ENCODE results near the gene EPG5. TPM values are rescaled to one million over a fixed set of nuclear protein-coding genes. Genes with fewer than 3 reads are reported as not detected.

EPG5 gene
- polyA plus RNA-seq, 1 donor from 2014 or later = 18.0 TPM

GRCh38 chr18:45957100-45957499 is 10.0 kb downstream of the EPG5 start:
- Histone ChIP-seq H3K79me2 (replicated peaks; ENCODE audit: insufficient read depth, low read length) (no peaks in the 10 kb centered on the region), H3K9ac (ENCODE audit: low read length) (no peak overlapping the region), H3K9me2 (ENCODE audit: insufficient read depth, low read length) (no peaks in the 10 kb centered on the region), H3K27ac (ENCODE audit: low read length) (no peak overlapping the region), H3K27me3 (ENCODE audit: insufficient read depth, low read depth, low read length) (no peaks in the 10 kb centered on the region), H2AFZ (ENCODE audit: low read depth, low read length) (no peak overlapping the region), H3K9me3 (ENCODE audit: low read length) (no peaks in the 10 kb centered on the region), H3F3A (ENCODE audit: insufficient read depth, low read length, poor library complexity, severe bottlenecking) (no peaks in the 10 kb centered on the region), H3K36me3 (ENCODE audit: insufficient read depth, low read length) (peaks cover 10% of the 10 kb centered on the region), H3K4me2 (ENCODE audit: low read length) (no peak overlapping the region), H4K20me1 (ENCODE audit: insufficient read depth) (no peaks in the 10 kb centered on the region), H3K4me3 (ENCODE audit: low read length) (no peak overlapping the region)
- TF ChIP-seq TAF1 (IDR thresholded peaks at IDR 0.05; ENCODE audit: low read depth) (no peak), SMC3 (conservative IDR thresholded peaks at IDR 0.05; ENCODE audit: poor library complexity) (no peak)

- no peaks in the 10 kb centered on the region for H3K9me3 ChIP-seq (ENCODE audit: low read length)
- H3K79me2 ChIP-seq (replicated peaks; ENCODE audit: insufficient read depth, low read length) = no peaks in the 10 kb centered on the region
- H3F3A ChIP-seq (ENCODE audit: insufficient read depth, low read length, poor library complexity, severe bottlenecking) = no peaks in the 10 kb centered on the region
- H3K9ac ChIP-seq (ENCODE audit: low read length) = no peak overlapping the region
- H3K27ac ChIP-seq (ENCODE audit: low read length) = no peak overlapping the region
- H3K4me2 ChIP-seq (ENCODE audit: low read length) = no peak overlapping the region
- H3K9me2 ChIP-seq (ENCODE audit: insufficient read depth, low read length) = no peaks in the 10 kb centered on the region
- H3K27me3 ChIP-seq (ENCODE audit: insufficient read depth, low read depth, low read length) = no peaks in the 10 kb centered on the region
- no peaks in the 10 kb centered on the region for H4K20me1 ChIP-seq (ENCODE audit: insufficient read depth)
- H3K4me3 ChIP-seq (ENCODE audit: low read length) = no peak overlapping the region
- H2AFZ ChIP-seq (ENCODE audit: low read depth, low read length) = no peak overlapping the region
- peaks cover 14% of the 10 kb centered on the region for H3K36me3 ChIP-seq (ENCODE audit: insufficient read depth, low read length)
- TF ChIP-seq EZH2 (IDR thresholded peaks at IDR 0.05; ENCODE audit: borderline replicate concordance, insufficient read depth, low read length, poor library complexity, severe bottlenecking) = no peak
- TF ChIP-seq RAD21 (conservative IDR thresholded peaks at IDR 0.05) = no peak
- TF ChIP-seq SMC3 (conservative IDR thresholded peaks at IDR 0.05; ENCODE audit: poor library complexity) = no peak
- TF ChIP-seq EP300 (conservative IDR thresholded peaks at IDR 0.05; ENCODE audit: poor library complexity, severe bottlenecking) = no peak
- TF ChIP-seq TAF1 (IDR thresholded peaks at IDR 0.05; ENCODE audit: low read depth) = no peak
- TF ChIP-seq MXI1 (conservative IDR thresholded peaks at IDR 0.05; ENCODE audit: poor library complexity, severe bottlenecking) = no peak
- TF ChIP-seq REST (IDR thresholded peaks at IDR 0.05; ENCODE audit: borderline replicate concordance) = no peak
- TF ChIP-seq CTCF (IDR thresholded peaks at IDR 0.05; ENCODE audit: poor library complexity, severe bottlenecking) = no peak
- TF ChIP-seq POLR2AphosphoS5 (IDR thresholded peaks at IDR 0.05) = no peak
Measured at GRCh38 chr18:45954070-45954934, 12.8 kb downstream of the EPG5 start.
